Right cardiac atrium (tissue), 5 donors: ENCODE data around the gene CRACR2A. TPM values are rescaled to one million over a fixed set of nuclear protein-coding genes. Genes with fewer than 3 reads are reported as not detected.

ENCODE experiments used
- ATAC-seq, 2 donors: fragments of 200-7000 bp; cut with Tn5 transposase; one replicate each; pipeline versions ENCODE4 v1.8.0 to v1.9.1; 2020; ENCODE audit warnings: moderate library complexity in 2 of 2, mild to moderate bottlenecking in 1 of 2
- DNase-seq, 3 donors: peaks; one replicate each; pipeline ENCODE4 v3.0.0-alpha.2; 2020
- H3K27ac ChIP-seq: one replicate; pipeline ENCODE4 v1.5.1; 2013; ENCODE audit warnings: mild to moderate bottlenecking, low read length, control low read depth, moderate library complexity
- H3K27me3 ChIP-seq: one replicate; pipeline ENCODE4 v1.6.1; 2013; ENCODE audit not compliant: control insufficient read depth, insufficient read depth
- H3K4me1 ChIP-seq: one replicate; pipeline ENCODE4 v1.6.1; 2013; ENCODE audit warnings: low read length; ENCODE audit not compliant: control insufficient read depth, insufficient read depth
- H3K4me3 ChIP-seq: one replicate; pipeline ENCODE4 v1.5.1; 2013; ENCODE audit warnings: low read length, control low read depth
- H3K9me3 ChIP-seq: one replicate; pipeline ENCODE4 v1.6.1; 2013; ENCODE audit warnings: low read length; ENCODE audit not compliant: control insufficient read depth
- WGBS: extraction: QIAGEN DNeasy Blood & Tissue Kit; methylation state at CpG from one replicate; pipeline ENCODE4 v1.1.7; 2013; 5-methylcytosine and 5-hydroxymethylcytosine counted together
- intact Hi-C, 4 donors: fragments of 100-400 bp; cut with DNase I; formaldehyde crosslinking; loops; one replicate each; pipeline versions ENCODE4 v1.11.0 to v1.14.0; 2022 to 2023
- polyA plus RNA-seq: library from polyadenylated mRNA; stranded (reverse); fragments of 200-250 nt; gene quantifications from one replicate; pipeline ENCODE4 v1.2.3, GENCODE V29; 2013
- total RNA-seq, 4 donors: library from RNA; stranded (reverse); fragmentation: NEBNext Ultra II Directional; extraction: Animal tissue kit (Norgen Biotek cat#: 25700); gene quantifications; one replicate each; pipeline ENCODE4 v1.2.1, GENCODE V29; 2021
- donor health status: healthy with polysubstance abuse.
- donor health status: DM: no; HTN: yes; CAD: no.
- donor health status: DM: no; HTN: no; CAD: no.
- donor health status: DM: no; HTN: yes; CAD: no; lungs with severe emphysema.
- donor health status: DM: yes; HTN: yes; CAD: no.

CRACR2A gene
- total and polyA plus RNA-seq, 5 donors: 5.7 to 15.5 (median 9.3) TPM

DNA sequence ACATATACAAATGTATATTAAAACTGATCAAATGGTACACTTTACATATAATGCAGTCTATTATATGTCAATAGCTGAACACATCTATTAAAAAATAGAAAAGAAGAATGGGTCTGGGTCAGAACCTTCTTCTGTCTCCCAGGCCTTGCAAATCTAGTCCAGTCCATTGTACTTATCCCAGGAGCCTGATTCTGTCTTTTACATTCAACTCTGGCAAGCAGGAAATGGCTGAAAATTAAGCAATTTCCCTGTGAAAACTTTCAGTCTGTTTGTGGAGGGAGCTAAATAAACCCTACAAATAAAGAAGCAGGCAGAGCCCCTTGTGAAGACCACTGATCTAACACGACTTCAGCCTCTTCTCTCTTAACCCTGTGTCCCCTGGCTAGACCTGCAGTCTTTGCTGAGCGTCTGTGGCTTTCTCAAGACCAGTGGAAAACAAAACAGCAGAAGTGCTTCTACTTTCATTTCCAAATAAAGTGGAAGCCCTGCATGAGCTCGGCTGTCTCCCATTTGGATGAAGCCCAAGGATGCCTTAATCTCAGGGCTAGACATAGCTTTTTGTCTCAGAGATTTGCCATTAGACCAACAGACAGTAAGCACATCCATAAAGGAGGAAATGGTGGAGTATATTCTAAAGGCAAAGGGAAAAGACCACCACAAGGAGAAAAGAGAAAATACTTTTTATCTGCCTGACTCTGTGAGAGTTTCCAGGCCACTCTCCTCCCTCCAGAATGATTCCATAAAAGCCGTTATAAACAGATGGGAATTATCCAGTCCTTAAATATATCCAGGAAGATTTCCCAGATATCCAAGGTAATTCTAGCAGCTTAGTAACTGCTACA lies 48.2 kb downstream of the CRACR2A start:
- Histone ChIP-seq H3K9me3 (no peaks in the 10 kb centered on the region), H3K4me1 (no peaks in the 10 kb centered on the region), H3K27me3 (no peaks in the 10 kb centered on the region), H3K27ac (peak overlapping the region; percentile 68), H3K4me3 (no peak overlapping the region)
- DNase-seq (peak in 1 of 3 donors; percentile 23), ATAC-seq (peak; percentile 43 to 86)
- intact Hi-C loops: no loop called here
- WGBS: 17% methylated on average over 4 of the region's 4 CpGs

DNA sequence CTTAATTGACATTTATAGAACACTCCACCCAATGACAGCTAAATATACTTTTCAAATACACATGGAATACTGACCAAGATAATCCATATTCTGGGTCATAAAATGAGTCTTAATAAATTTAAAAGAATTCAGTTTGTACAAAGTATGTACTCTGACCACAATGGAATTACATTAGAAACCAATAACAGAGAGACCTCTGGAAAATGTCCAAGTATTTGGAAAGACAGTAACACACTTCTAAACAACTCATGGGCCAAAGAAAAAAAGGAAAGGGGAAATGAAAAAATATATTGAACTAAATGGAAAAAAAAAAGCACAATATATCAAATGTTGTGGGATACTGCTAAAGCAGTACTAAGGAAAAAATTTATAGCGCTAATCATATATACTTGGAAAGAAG lies 52.0 kb downstream of the CRACR2A start:
- WGBS: 97% methylated on average over 1 of the region's 1 CpG
- intact Hi-C loops: no loop called here
- H3K4me1 ChIP-seq: no peaks in the 10 kb centered on the region

DNA sequence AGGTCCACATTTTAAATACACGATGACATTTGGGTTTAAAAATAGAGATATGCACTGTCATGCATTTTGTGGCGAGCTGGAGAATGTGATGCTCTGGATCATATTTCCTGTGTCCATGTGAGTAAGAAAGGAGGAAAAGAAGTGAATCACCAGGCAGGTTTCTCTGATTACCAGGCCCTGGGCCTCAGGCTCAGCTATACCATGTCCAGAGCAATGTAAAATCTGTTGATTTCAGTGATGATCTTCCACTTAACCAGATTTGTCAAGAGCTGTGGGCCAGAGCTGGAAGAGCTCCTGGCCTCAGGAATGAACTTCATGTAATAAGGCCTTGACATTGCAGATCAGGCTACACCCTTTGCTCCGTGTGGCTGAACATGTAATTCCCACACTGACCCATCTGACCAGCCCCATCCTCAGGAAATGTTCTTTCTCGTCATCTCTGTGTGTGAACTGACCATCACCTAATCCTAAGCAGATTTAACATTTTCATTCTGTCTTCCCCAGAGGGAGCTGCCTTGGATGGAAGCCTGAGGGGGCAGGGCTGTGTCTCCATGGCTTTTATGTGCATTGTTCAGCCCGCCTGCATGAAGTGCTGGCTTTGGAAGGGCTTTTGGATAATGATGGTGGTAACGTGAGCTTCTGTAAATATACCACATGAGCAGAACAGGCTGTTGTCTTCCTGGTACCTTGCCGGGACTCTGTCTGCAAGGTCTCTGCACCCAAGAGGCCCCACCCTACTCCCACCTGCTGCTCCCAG lies 54.5 kb downstream of the CRACR2A start:
- no peak overlapping the region for H3K4me3 ChIP-seq
- H3K27me3 ChIP-seq: no peaks in the 10 kb centered on the region
- DNase-seq (no peak), ATAC-seq (peak in 1 of 2 donors; percentile 65)
- WGBS: 57% methylated on average over 7 of the region's 7 CpGs
- no peaks in the 10 kb centered on the region for H3K4me1 ChIP-seq
- H3K27ac ChIP-seq: no peak overlapping the region
- no peaks in the 10 kb centered on the region for H3K9me3 ChIP-seq
- intact Hi-C loops: no loop called here

More for the DNA sequence above, 52.0 kb downstream of the CRACR2A start:
- H3K9me3 ChIP-seq: no peaks in the 10 kb centered on the region
- H3K4me3 ChIP-seq: no peak overlapping the region
- H3K27ac ChIP-seq: no peak overlapping the region
- H3K27me3 ChIP-seq: no peaks in the 10 kb centered on the region
- DNase-seq (no peak), ATAC-seq (no peak)

DNA sequence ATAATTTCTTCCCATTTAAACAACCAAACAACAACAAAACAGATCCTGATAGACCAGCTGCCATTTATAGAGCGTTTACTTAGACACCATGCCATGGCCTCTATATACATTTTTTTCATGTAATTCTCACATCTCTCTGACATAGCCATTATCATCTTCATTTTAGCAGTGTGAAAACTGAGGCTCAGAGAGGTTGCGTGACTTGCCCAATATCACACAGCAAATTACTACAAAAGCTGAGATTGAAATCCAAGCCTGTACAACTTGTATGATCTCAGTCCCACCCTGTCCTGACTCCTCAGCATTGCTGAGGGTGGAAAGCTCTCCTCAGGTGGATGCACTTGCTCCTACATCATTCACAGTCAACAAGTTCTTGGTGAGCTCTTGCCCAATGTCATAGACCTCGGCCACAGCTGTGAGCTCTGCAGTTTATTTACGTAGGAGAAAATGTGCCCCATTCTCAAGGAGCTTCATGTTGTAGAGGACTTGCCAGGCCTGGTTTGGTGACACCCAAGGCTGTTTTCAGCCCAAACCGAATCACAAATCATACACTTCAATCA lies 55.5 kb downstream of the CRACR2A start:
- ATAC-seq: no peak
- intact Hi-C loops: no loop called here
- no peaks in the 10 kb centered on the region for H3K27me3 ChIP-seq
- H3K4me3 ChIP-seq: no peak overlapping the region
- H3K4me1 ChIP-seq: no peaks in the 10 kb centered on the region
- no peak for DNase-seq
- no peak overlapping the region for H3K27ac ChIP-seq
- 97% methylated on average over 5 of the region's 5 CpGs for WGBS
- no peaks in the 10 kb centered on the region for H3K9me3 ChIP-seq

DNA sequence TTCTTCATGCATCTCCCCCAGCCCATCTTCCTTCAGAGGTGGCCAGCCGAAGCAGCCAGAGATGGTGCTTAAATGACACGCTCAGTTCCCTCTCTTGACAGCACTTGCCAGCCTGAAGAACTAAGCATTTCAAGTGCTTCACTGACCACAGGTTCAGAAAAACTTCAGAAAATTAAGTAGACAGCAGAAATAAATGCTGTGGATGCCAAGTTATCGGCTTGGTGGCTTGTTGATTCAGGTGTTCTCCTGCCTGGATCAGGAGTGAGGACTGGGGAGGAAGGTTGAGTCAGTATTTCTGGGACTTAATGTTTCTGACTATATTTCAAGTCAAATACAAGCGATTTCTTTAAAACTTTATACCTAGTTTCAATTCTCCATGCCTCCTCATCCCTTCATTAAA lies 58.2 kb downstream of the CRACR2A start:
- intact Hi-C loops: no loop called here
- no peak overlapping the region for H3K27ac ChIP-seq
- H3K4me3 ChIP-seq: no peak overlapping the region
- WGBS: 96% methylated on average over 4 of the region's 4 CpGs
- no peaks in the 10 kb centered on the region for H3K4me1 ChIP-seq
- ATAC-seq (no peak), DNase-seq (no peak)
- H3K9me3 ChIP-seq: no peaks in the 10 kb centered on the region
- H3K27me3 ChIP-seq: no peaks in the 10 kb centered on the region

DNA sequence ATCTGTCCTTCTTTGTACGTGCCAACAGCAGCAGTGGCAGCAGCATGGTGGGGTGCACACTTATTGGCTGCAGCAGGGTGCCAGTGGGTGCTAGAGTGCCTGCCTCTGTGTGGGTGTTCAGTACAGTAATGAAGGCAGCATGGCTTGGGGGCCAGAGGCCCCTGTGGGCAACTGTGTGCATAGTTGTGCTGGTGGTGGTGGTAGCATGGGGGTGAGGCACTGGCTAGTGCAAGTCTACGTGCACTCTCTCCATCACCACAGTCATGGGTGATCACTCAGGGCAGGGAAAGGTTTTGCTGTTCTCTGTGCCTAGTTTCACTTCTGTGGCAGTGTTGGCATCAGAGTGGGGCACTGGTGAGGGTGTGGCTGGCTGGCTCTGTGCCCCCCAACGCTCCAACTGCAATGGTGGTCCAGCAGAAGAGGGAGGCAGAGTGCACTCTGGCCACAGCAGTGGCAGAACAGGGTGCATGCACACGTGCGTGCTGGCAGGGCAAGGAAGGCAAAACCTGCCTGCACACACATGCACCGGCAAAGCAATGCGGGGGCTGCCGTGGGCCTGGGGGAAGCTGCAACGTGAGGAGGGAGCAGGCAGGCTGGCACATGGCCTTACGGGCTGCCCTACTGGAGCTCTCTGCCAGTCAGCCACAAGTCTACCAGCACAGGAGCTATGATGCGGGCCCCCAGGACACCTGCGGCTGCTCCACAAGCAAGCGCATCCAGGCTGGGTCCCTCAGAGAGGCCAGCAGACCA lies 60.1 kb downstream of the CRACR2A start:
- no peak overlapping the region for H3K27ac ChIP-seq
- H3K4me3 ChIP-seq: no peak overlapping the region
- ATAC-seq: no peak
- no peaks in the 10 kb centered on the region for H3K4me1 ChIP-seq
- no peaks in the 10 kb centered on the region for H3K27me3 ChIP-seq
- DNase-seq: no peak
- H3K9me3 ChIP-seq: no peaks in the 10 kb centered on the region
- intact Hi-C loops: no loop called here
- WGBS: 94% methylated on average over 13 of the region's 13 CpGs

DNA sequence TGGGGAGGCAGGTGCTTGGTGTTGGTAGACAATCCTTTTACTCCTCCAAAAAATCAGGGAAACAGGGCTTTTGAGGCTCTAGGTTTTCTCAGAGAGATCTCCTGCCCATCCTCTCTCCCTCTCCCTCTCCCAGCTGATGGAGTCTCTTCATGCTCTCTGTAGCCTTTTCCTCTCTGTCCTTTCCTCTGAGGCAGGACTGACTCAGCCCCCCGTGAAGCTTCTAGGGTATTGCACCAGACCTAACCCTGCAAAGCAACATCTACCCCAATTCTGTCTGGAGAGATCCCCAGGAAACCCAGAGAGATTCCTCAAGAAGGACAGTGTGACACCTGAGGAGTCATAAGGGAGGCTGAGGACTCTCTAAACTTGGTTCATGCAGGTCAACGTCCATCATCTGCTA lies 66.4 kb downstream of the CRACR2A start:
- no peak overlapping the region for H3K4me3 ChIP-seq
- intact Hi-C loops: loop anchor here in 1 of 4 donors (10.0 kb wide), 1 partner anchor 68 kb away; the partner anchor contains the start of gene CRACR2A
- WGBS: 85% methylated on average over 2 of the region's 2 CpGs
- no peaks in the 10 kb centered on the region for H3K4me1 ChIP-seq
- H3K9me3 ChIP-seq: no peaks in the 10 kb centered on the region
- DNase-seq: no peak
- H3K27me3 ChIP-seq: no peaks in the 10 kb centered on the region
- no peak overlapping the region for H3K27ac ChIP-seq
- ATAC-seq: no peak

DNA sequence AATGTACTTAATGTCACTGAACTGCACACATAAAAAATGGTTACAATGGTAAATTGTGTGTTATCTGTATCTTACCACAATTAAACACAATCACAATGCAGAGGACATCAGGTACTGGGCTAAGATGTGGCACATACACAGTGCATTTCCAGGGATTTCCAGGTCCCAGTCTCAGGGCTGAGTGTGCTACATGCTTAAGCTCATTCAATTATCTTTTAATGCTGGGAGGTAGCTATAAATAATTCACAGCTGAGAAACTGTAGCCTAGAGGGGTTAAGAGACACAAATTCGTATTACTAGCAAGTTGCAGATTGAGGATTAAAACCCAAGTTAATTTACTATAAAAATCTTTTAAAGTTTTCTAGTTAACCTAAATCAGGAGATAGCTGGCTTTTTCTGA lies 67.1 kb downstream of the CRACR2A start:
- no peaks in the 10 kb centered on the region for H3K9me3 ChIP-seq
- DNase-seq (no peak), ATAC-seq (peak in 1 of 2 donors; percentile 32)
- H3K4me3 ChIP-seq: no peak overlapping the region
- intact Hi-C loops: loop anchor here in 1 of 4 donors (10.0 kb wide), 1 partner anchor 69 kb away; the partner anchor contains the start of gene CRACR2A
- no peak overlapping the region for H3K27ac ChIP-seq
- 63% methylated on average over 1 of the region's 1 CpG for WGBS
- H3K27me3 ChIP-seq: no peaks in the 10 kb centered on the region
- peaks cover 2% of the 10 kb centered on the region for H3K4me1 ChIP-seq

DNA sequence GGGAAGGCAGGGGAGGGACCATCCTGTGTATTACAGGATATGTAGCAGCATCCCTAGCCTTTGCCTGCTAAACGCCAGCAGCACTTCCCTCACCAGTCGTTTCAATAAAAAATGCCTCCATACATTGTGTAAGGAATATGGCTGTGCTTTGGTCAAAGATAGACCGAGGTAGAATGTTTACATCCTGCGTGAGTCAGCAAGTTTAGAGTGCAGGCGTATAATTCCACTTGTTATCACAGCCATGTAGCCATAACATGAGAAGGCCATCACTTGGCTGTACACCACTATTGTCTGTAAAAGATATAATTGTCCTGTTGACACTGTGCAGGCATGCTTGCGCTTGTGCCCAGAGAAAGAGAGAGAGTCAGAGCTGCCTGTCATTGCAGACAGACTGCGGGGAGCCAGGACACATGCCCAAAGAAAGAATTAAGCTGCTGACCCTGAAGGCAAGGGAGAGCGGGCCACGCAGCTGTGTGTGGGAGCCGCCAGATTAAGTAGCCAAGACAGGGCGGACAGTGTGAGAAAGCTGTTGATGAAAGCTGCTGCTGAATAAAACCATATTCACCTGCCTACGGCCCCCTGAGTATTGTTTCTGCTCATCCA lies 68.4 kb downstream of the CRACR2A start:
- ATAC-seq: peak; percentile 75 to 78

DNA sequence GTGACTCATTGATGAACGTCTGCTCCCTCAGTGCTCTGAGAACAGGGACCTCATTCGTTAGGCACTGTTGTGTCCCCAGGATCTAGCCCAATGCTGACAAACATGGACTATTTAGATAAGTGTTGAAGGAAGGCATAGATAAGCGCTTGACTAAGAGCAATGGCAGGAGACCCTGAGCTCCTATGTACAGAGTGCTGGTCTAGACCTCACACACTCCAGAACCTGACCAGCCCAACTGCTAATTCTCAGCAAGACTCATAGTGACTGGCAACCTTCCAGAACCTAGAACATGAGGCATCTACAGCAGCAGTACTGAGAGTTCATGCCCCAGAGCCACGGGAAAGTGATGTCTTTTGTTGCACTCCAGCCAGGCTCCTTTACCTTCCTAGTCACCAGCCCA lies 69.2 kb downstream of the CRACR2A start:
- DNase-seq (no peak), ATAC-seq (peak in 1 of 2 donors; percentile 53)
- no peak overlapping the region for H3K27ac ChIP-seq
- 76% methylated on average over 4 of the region's 4 CpGs for WGBS
- no peaks in the 10 kb centered on the region for H3K27me3 ChIP-seq
- no peak overlapping the region for H3K4me3 ChIP-seq
- peaks cover 2% of the 10 kb centered on the region for H3K4me1 ChIP-seq
- no peaks in the 10 kb centered on the region for H3K9me3 ChIP-seq
- intact Hi-C loops: loop anchor here in 1 of 4 donors (10.0 kb wide), 1 partner anchor 71 kb away; the partner anchor contains the start of gene CRACR2A

More for the DNA sequence above, 68.4 kb downstream of the CRACR2A start:
- peak in 2 of 3 donors; percentile 63 to 69 for DNase-seq
- Histone ChIP-seq H3K27ac (peak overlapping the region; percentile 61), H3K27me3 (no peaks in the 10 kb centered on the region), H3K9me3 (no peaks in the 10 kb centered on the region), H3K4me3 (no peak overlapping the region), H3K4me1 (peaks cover 2% of the 10 kb centered on the region)
- WGBS: 44% methylated on average over 12 of the region's 12 CpGs
- intact Hi-C loops: loop anchor here in 1 of 4 donors (10.0 kb wide), 1 partner anchor 70 kb away; the partner anchor contains the start of gene CRACR2A
